HCEC 1CT (cell line): ENCODE results near the gene APOBEC4.
"Not testable (repeated sequence)": the region's sequence is repeated elsewhere in the genome, so short reads cannot be mapped to it uniquely, and the experiment has no call there.

Experiments used
- DNase-seq: peaks from one replicate; pipeline ENCODE4 v3.0.0-alpha.2; 2017

APOBEC4 gene

GRCh38 chr1:183632964-183633363 lies 20.2 kb downstream of the APOBEC4 start:
- DNase-seq, result peak; percentile 37

- DNase-seq, result peak; percentile 88
Measured at GRCh38 chr1:183632114-183632513, 21.0 kb downstream of the APOBEC4 start.

- peak; percentile 26 for DNase-seq
Measured at GRCh38 chr1:183630748-183631147, 22.4 kb downstream of the APOBEC4 start.

- no peak for DNase-seq
Measured at GRCh38 chr1:183628537-183628936, 24.6 kb downstream of the APOBEC4 start.

GRCh38 chr1:183626236-183626635 lies 26.9 kb downstream of the APOBEC4 start:
- DNase-seq, result peak; percentile 32

GRCh38 chr1:183622884-183623785 lies 30.0 kb downstream of the APOBEC4 start:
- peak; percentile 63 for DNase-seq

- no peak for DNase-seq
Measured at GRCh38 chr1:183622013-183622412, 31.1 kb downstream of the APOBEC4 start.

- no peak for DNase-seq
Measured at GRCh38 chr1:183620311-183620710, 32.8 kb downstream of the APOBEC4 start.

- no peak for DNase-seq
Measured at GRCh38 chr1:183619781-183620180, 33.3 kb downstream of the APOBEC4 start.

GRCh38 chr1:183618202-183618601 lies 34.9 kb downstream of the APOBEC4 start:
- DNase-seq, result not testable (repeated sequence)

GRCh38 chr1:183612975-183613374 lies 40.1 kb downstream of the APOBEC4 start:
- not testable (repeated sequence) for DNase-seq

- no peak for DNase-seq
Measured at GRCh38 chr1:183612407-183612806, 40.7 kb downstream of the APOBEC4 start.

GRCh38 chr1:183611021-183611420 lies 42.1 kb downstream of the APOBEC4 start:
- no peak for DNase-seq

- DNase-seq, result peak; percentile 41
Measured at GRCh38 chr1:183609759-183610452, 43.2 kb downstream of the APOBEC4 start.

GRCh38 chr1:183609313-183609712 lies 43.8 kb downstream of the APOBEC4 start:
- DNase-seq, result peak; percentile 86

- no peak for DNase-seq
Measured at GRCh38 chr1:183607322-183607980, 45.7 kb downstream of the APOBEC4 start.

- no peak for DNase-seq
Measured at GRCh38 chr1:183605904-183606303, 47.2 kb downstream of the APOBEC4 start.

- DNase-seq, result no peak
Measured at GRCh38 chr1:183604815-183605214, 48.3 kb downstream of the APOBEC4 start.

- peak; percentile 67 for DNase-seq
Measured at GRCh38 chr1:183604038-183604808, 48.9 kb downstream of the APOBEC4 start.

GRCh38 chr1:183602510-183602909 lies 50.6 kb downstream of the APOBEC4 start:
- DNase-seq, result no peak

- no peak for DNase-seq
Measured at GRCh38 chr1:183600634-183601033, 52.5 kb downstream of the APOBEC4 start.

GRCh38 chr1:183600136-183600535 lies 53.0 kb downstream of the APOBEC4 start:
- peak; percentile 89 for DNase-seq

GRCh38 chr1:183598386-183598785 lies 54.7 kb downstream of the APOBEC4 start:
- no peak for DNase-seq
